HCT116 (cell line): ENCODE measurements around the gene CFAP92. TPM values are rescaled to one million over a fixed set of nuclear protein-coding genes. Genes with fewer than 3 reads are reported as not detected.
A peak's percentile ranks its signal among the peaks of the same experiment; 100 is the strongest.

ENCODE experiments used
- ATAC-seq: fragments of 200-7000 bp; cut with Tn5 transposase; 2 replicates; pipeline ENCODE4 v1.9.1; 2020; ENCODE audit warnings: mild to moderate bottlenecking, moderate library complexity
- BruUV-seq: library from RNA; stranded (reverse); fragments of 400-500 nt; replicated peaks from 2 replicates; lab custom pipeline; 2021; lab: Mats Ljungman, UMichigan
- CTCF ChIA-PET: fragments of 300-600 bp; sonication (Branson Sonifier 250); formaldehyde crosslinking; loops from one replicate; lab custom pipeline; 2021; ENCODE audit warnings: antibody characterized with exemption; lab: Charles Lee
- POLR2A ChIA-PET: fragments of 300-600, 350-600 bp; sonication (Branson Sonifier 250); formaldehyde crosslinking; loops from one replicate; lab custom pipeline; 2021; ENCODE audit warnings: antibody characterized with exemption; lab: Charles Lee
- RAD21 ChIA-PET, 2 experiments: fragments of 300-600 bp; sonication (Branson Sonifier 250); formaldehyde crosslinking; loops; one replicate each; lab custom pipeline; 2023; ENCODE audit warnings: low total read pairs in 2 of 2; ENCODE audit not compliant: uncharacterized antibody in 2 of 2, unreplicated experiment in 2 of 2, low non-redundant PET in 1 of 2; lab: Charles Lee
- DNase-seq: peaks from one replicate; pipeline ENCODE4 v3.0.0-alpha.2; 2010; ENCODE audit warnings: low read depth, low spot score
- H2AFZ ChIP-seq: fragments of 200-600 bp; shearing (Covaris generic), sonication (generic); 2 replicates; pipeline ENCODE4 v1.6.1; 2017; ENCODE audit warnings: low read depth, mixed run types, mixed read lengths, antibody characterized with exemption, low read length; ENCODE audit not compliant: poor library complexity, severe bottlenecking
- H3K27ac ChIP-seq: 2 replicates; pipeline ENCODE4 v1.5.1; 2012; ENCODE audit warnings: low read depth, low read length
- H3K27me3 ChIP-seq: fragments of 200-600 bp; sonication (generic); 2 replicates; pipeline ENCODE4 v1.6.1; 2016; ENCODE audit warnings: mixed run types, low read length, mixed read lengths; ENCODE audit not compliant: insufficient read depth
- H3K36me3 ChIP-seq, 2 experiments: fragments of 200-500 bp in 1 of 2; fragments of 200-600 bp in 1 of 2; sonication (Bioruptor generic) in 1 of 2; sonication (generic) in 1 of 2; 2 replicates each; pipeline versions ENCODE4 v1.5.1 to v1.6.1; 2014 to 2016; ENCODE audit warnings: low read length in 2 of 2, inconsistent platforms in 1 of 2, mixed read lengths in 1 of 2, mixed run types in 1 of 2; ENCODE audit not compliant: insufficient read depth in 2 of 2, control insufficient read depth in 1 of 2
- H3K4me1 ChIP-seq, 2 experiments: fragments of 200-600 bp in 1 of 2; sonication (generic) in 1 of 2; 2 replicates each; pipeline versions ENCODE4 v1.5.1 to v1.6.1; 2012 to 2017; ENCODE audit warnings: low read length in 2 of 2, inconsistent platforms in 1 of 2, mild to moderate bottlenecking in 1 of 2, mixed read lengths in 1 of 2, mixed run types in 1 of 2, moderate library complexity in 1 of 2; ENCODE audit not compliant: insufficient read depth in 2 of 2, control insufficient read depth in 1 of 2
- H3K4me2 ChIP-seq: fragments of 200-600 bp; sonication (generic); 2 replicates; pipeline ENCODE4 v1.6.1; 2017; ENCODE audit warnings: mixed run types, low read length, mixed read lengths
- H3K4me3 ChIP-seq, 2 experiments: fragments of 200-600 bp in 1 of 2; sonication (generic) in 1 of 2; replicated peaks in 1 of 2; 2 replicates each; pipeline ENCODE4 v1.5.1; 2011 to 2016; ENCODE audit warnings: low read length in 2 of 2, control low read depth in 1 of 2, low read depth in 1 of 2, mild to moderate bottlenecking in 1 of 2, mixed read lengths in 1 of 2, mixed run types in 1 of 2
- H3K79me2 ChIP-seq: fragments of 200-600 bp; sonication (generic); 2 replicates; pipeline ENCODE4 v1.6.1; 2017; ENCODE audit warnings: mild to moderate bottlenecking, mixed run types, low read length, moderate library complexity, mixed read lengths; ENCODE audit not compliant: insufficient read depth
- H3K9ac ChIP-seq: fragments of 200-600 bp; sonication (generic); 2 replicates; pipeline ENCODE4 v1.6.1; 2016; ENCODE audit warnings: low read length, mixed read lengths
- H3K9me2 ChIP-seq: fragments of 200-600 bp; sonication (generic), shearing (Covaris generic); 2 replicates; pipeline ENCODE4 v1.6.1; 2017; ENCODE audit warnings: mixed run types, mild to moderate bottlenecking, moderate library complexity; ENCODE audit not compliant: insufficient read depth
- H3K9me3 ChIP-seq, 2 experiments: fragments of 200-500 bp in 1 of 2; fragments of 200-600 bp in 1 of 2; sonication (Bioruptor generic) in 1 of 2; sonication (generic) in 1 of 2; 2 replicates each; pipeline ENCODE4 v1.6.1; 2014 to 2017; ENCODE audit warnings: low read length in 2 of 2, mixed read lengths in 2 of 2, inconsistent platforms in 1 of 2, low read depth in 1 of 2, mild to moderate bottlenecking in 1 of 2, mixed run types in 1 of 2, moderate library complexity in 1 of 2; ENCODE audit not compliant: control insufficient read depth in 1 of 2, insufficient read depth in 1 of 2
- H4K20me1 ChIP-seq: fragments of 200-600 bp; sonication (generic), shearing (Covaris generic); 2 replicates; pipeline ENCODE4 v1.6.1; 2017; ENCODE audit warnings: mixed run types, mild to moderate bottlenecking, moderate library complexity; ENCODE audit not compliant: insufficient read depth
- ATF3 ChIP-seq: IDR thresholded peaks from 2 replicates; pipeline ENCODE4 v1.6.1; 2012
- CTCF ChIP-seq, 3 experiments: fragments of 200-600 bp in 1 of 3; sonication (generic) in 1 of 3; IDR thresholded peaks in 2 of 3; conservative IDR thresholded peaks in 1 of 3; 2 replicates each; pipeline ENCODE4 v1.5.1; 2012 to 2017; ENCODE audit warnings: low read depth in 2 of 3, low read length in 2 of 3, antibody characterized with exemption in 1 of 3, borderline replicate concordance in 1 of 3, control low read depth in 1 of 3, mild to moderate bottlenecking in 1 of 3, mixed read lengths in 1 of 3, mixed run types in 1 of 3, moderate library complexity in 1 of 3; ENCODE audit not compliant: insufficient read depth in 1 of 3
- EZH2 ChIP-seq: fragments of 200-600 bp; sonication (generic); IDR thresholded peaks from 2 replicates; pipeline ENCODE4 v1.6.1; 2017; ENCODE audit warnings: antibody characterized with exemption, mixed run types
- FOSL1 ChIP-seq: IDR thresholded peaks from 2 replicates; pipeline ENCODE4 v1.6.1; 2012; ENCODE audit warnings: low read depth
- POLR2AphosphoS5 ChIP-seq: IDR thresholded peaks from 2 replicates; pipeline ENCODE4 v1.6.1; 2011; ENCODE audit warnings: mild to moderate bottlenecking, low read depth, low read length, moderate library complexity
- RAD21 ChIP-seq: IDR thresholded peaks from 2 replicates; pipeline ENCODE4 v1.6.1; 2012; ENCODE audit warnings: low read depth, mild to moderate bottlenecking
- YY1 ChIP-seq: IDR thresholded peaks from 2 replicates; pipeline ENCODE4 v1.6.1; 2011; ENCODE audit warnings: low read length, low read depth, moderate library complexity, mild to moderate bottlenecking; ENCODE audit not compliant: insufficient replicate concordance; ENCODE audit errors: extremely low read depth
- intact Hi-C: fragments of 100-400 bp; cut with micrococcal nuclease; formaldehyde crosslinking; loops from 2 replicates; pipeline ENCODE4 v1.10.0; 2022
- total RNA-seq: library from RNA; stranded (reverse); gene quantifications from one replicate; pipeline ENCODE4 v1.2.1, GENCODE V29; 2021; ENCODE audit not compliant: unreplicated experiment

The CFAP92 gene
- total RNA-seq, 1 experiment from 2014 or later = 3.6 TPM

GRCh38 chr3:129025108-129025507 lies 31.2 kb upstream of the CFAP92 start (continued):
- TF ChIP-seq POLR2AphosphoS5 (no peak), FOSL1 (no peak), EZH2 (no peak), YY1 (no peak)

GRCh38 chr3:129023909-129024308 lies 30.0 kb upstream of the CFAP92 start:
- no peak for ATAC-seq
- intact Hi-C loops = loop anchor here (10.0 kb wide), 1 partner anchor 221 kb away; the partner anchor contains the start of gene COPG1
- Histone ChIP-seq H4K20me1 (no peaks in the 10 kb centered on the region), H3K4me2 (no peak overlapping the region), H3K36me3 (no peaks in the 10 kb centered on the region), H3K27ac (no peak overlapping the region), H3K9ac (no peak overlapping the region), H3K4me3 (no peak overlapping the region), H3K9me2 (no peaks in the 10 kb centered on the region), H3K9me3 (no peaks in the 10 kb centered on the region), H3K4me1 (peaks cover 17 to 31% of the 10 kb centered on the region in 2 experiments), H3K27me3 (no peaks in the 10 kb centered on the region), H3K79me2 (no peaks in the 10 kb centered on the region), H2AFZ (no peak overlapping the region)
- no peak for DNase-seq
- BruUV-seq = no TSS peak
- RAD21 ChIA-PET = no interaction called here
- POLR2A ChIA-PET = interaction anchor here (1.2 kb wide), 1 partner anchor 30 kb away, joined by 3 read pairs; no protein-coding TSS in a partner anchor
- CTCF ChIA-PET = no interaction called here
- peak; percentile 58 for TF ChIP-seq RAD21
- TF ChIP-seq CTCF (IDR thresholded peaks at IDR 0.05 in 2 of 3, conservative IDR thresholded peaks at IDR 0.05 in 1 of 3; ENCODE audit: borderline replicate concordance in 1 of 3, insufficient read depth in 1 of 3, low read depth in 2 of 3, low read length in 2 of 3) = peak; percentile 36 to 57 (median 41); a peak in 4 of 6 replicates
- no peak for TF ChIP-seq ATF3
